ENCODE results near the gene SNX18. TPM values are rescaled to one million over a fixed set of nuclear protein-coding genes. Genes with fewer than 3 reads are reported as not detected.

Gene SNX18
- total RNA-seq, 1 experiment from 2014 or later, result 16.0 TPM

- intact Hi-C loops (cut with micrococcal nuclease), result no loop called here
Observed at GRCh38 chr5:54477941-54478478, 39.5 kb upstream of the SNX18 start.

More at GRCh38 chr5:54477941-54478478, 39.5 kb upstream of the SNX18 start:
- no peak for DNase-seq (ENCODE audit: low read depth, low spot score)
- Histone ChIP-seq H2AFZ (ENCODE audit: low read depth, low read length, poor library complexity, severe bottlenecking) (no peak overlapping the region), H3K4me3 (replicated peaks in 1 of 2; ENCODE audit: low read depth in 1 of 2, low read length in 2 of 2) (no peak overlapping the region), H3K4me2 (ENCODE audit: low read length) (no peak overlapping the region), H3K27ac (ENCODE audit: low read depth, low read length) (no peak overlapping the region), H3K9ac (ENCODE audit: low read length) (no peak overlapping the region), H3K9me2 (ENCODE audit: insufficient read depth) (no peaks in the 10 kb centered on the region), H3K27me3 (ENCODE audit: insufficient read depth, low read length) (no peaks in the 10 kb centered on the region), H3K79me2 (ENCODE audit: insufficient read depth, low read length) (no peaks in the 10 kb centered on the region), H3K4me1 (ENCODE audit: control insufficient read depth in 1 of 2, insufficient read depth in 2 of 2, low read length in 2 of 2) (no peaks in the 10 kb centered on the region), H3K36me3 (ENCODE audit: control insufficient read depth in 1 of 2, insufficient read depth in 2 of 2, low read length in 2 of 2) (no peaks in the 10 kb centered on the region), H4K20me1 (ENCODE audit: insufficient read depth) (no peaks in the 10 kb centered on the region), H3K9me3 (ENCODE audit: control insufficient read depth in 1 of 2, insufficient read depth in 1 of 2, low read depth in 1 of 2, low read length in 2 of 2) (no peaks in the 10 kb centered on the region)
- RAD21 ChIA-PET (ENCODE audit: low non-redundant PET in 1 of 2, low total read pairs in 2 of 2, uncharacterized antibody in 2 of 2, unreplicated experiment in 2 of 2), result no interaction called here
- CTCF ChIA-PET, result interaction anchor here (1.8 kb wide), 1 partner anchor 12 kb away, joined by 5 read pairs; no protein-coding TSS in a partner anchor
- ATAC-seq, result no peak
- POLR2A ChIA-PET, result no interaction called here
- TF ChIP-seq JUND (IDR thresholded peaks at IDR 0.05) (no peak), ZFX (IDR thresholded peaks at IDR 0.05) (no peak), ZBTB33 (IDR thresholded peaks at IDR 0.05; ENCODE audit: extremely low read depth, insufficient replicate concordance, low read length) (no peak), POLR2AphosphoS5 (IDR thresholded peaks at IDR 0.05; ENCODE audit: low read depth, low read length) (no peak), SRF (IDR thresholded peaks at IDR 0.05; ENCODE audit: low read depth) (no peak), SIN3A (IDR thresholded peaks at IDR 0.05; ENCODE audit: low read depth) (no peak), FOSL1 (IDR thresholded peaks at IDR 0.05; ENCODE audit: low read depth) (no peak), EZH2phosphoT487 (IDR thresholded peaks at IDR 0.05; ENCODE audit: borderline replicate concordance) (no peak), YY1 (IDR thresholded peaks at IDR 0.05; ENCODE audit: extremely low read depth, insufficient replicate concordance, low read depth, low read length) (no peak), ELF1 (IDR thresholded peaks at IDR 0.05; ENCODE audit: borderline replicate concordance, low read depth) (no peak), CBX3 (IDR thresholded peaks at IDR 0.05; ENCODE audit: low read depth) (no peak), TCF7L2 (IDR thresholded peaks at IDR 0.05; ENCODE audit: borderline replicate concordance, extremely low read depth, insufficient read depth, insufficient read length) (no peak), CTCF (IDR thresholded peaks at IDR 0.05 in 2 of 3, conservative IDR thresholded peaks at IDR 0.05 in 1 of 3; ENCODE audit: borderline replicate concordance in 1 of 3, insufficient read depth in 1 of 3, low read depth in 2 of 3, low read length in 2 of 3) (no peak), EGR1 (IDR thresholded peaks at IDR 0.05; ENCODE audit: low read depth) (no peak), EZH2 (IDR thresholded peaks at IDR 0.05) (no peak), SP1 (IDR thresholded peaks at IDR 0.05; ENCODE audit: low read depth) (no peak), CEBPB (IDR thresholded peaks at IDR 0.05; ENCODE audit: low read depth) (no peak), ZNF274 (IDR thresholded peaks at IDR 0.05; ENCODE audit: low read depth, low read length) (no peak)
- TF ChIP-seq, protein P1, sequence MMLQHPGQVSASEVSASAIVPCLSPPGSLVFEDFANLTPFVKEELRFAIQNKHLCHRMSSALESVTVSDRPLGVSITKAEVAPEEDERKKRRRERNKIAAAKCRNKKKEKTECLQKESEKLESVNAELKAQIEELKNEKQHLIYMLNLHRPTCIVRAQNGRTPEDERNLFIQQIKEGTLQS (IDR thresholded peaks at IDR 0.05), result no peak
- TF ChIP-seq, protein P2, sequence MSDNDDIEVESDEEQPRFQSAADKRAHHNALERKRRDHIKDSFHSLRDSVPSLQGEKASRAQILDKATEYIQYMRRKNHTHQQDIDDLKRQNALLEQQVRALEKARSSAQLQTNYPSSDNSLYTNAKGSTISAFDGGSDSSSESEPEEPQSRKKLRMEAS (IDR thresholded peaks at IDR 0.05), result no peak
- no TSS peak for BruUV-seq (replicated peaks)
